PC-3 (cell line): ENCODE data around the gene SNUPN. TPM values are rescaled to one million over a fixed set of nuclear protein-coding genes. Genes with fewer than 3 reads are reported as not detected.

ENCODE experiments used
- ATAC-seq: fragments of 200-7000 bp; cut with Tn5 transposase; 2 replicates; pipeline ENCODE4 v1.9.1; 2020; ENCODE audit warnings: mild to moderate bottlenecking, moderate library complexity
- BruUV-seq: library from RNA; stranded (reverse); fragments of 400-500 nt; replicated peaks from 2 replicates; lab custom pipeline; 2021; lab: Mats Ljungman, UMichigan
- CTCF ChIA-PET: fragments of 300-600 bp; sonication (Branson Sonifier 250); formaldehyde crosslinking; loops from one replicate; lab custom pipeline; 2022; ENCODE audit warnings: antibody characterized with exemption; lab: Charles Lee
- POLR2A ChIA-PET: fragments of 300-600 bp; sonication (Branson Sonifier 250); formaldehyde crosslinking; loops from one replicate; lab custom pipeline; 2022; ENCODE audit warnings: antibody characterized with exemption; ENCODE audit not compliant: unreplicated experiment; lab: Charles Lee
- DNase-seq: peaks from one replicate; pipeline ENCODE4 v3.0.0-alpha.2; 2015
- H2AFZ ChIP-seq: fragments of 300-600 bp; sonication (generic); 2 replicates; pipeline ENCODE4 v1.6.0; 2016; ENCODE audit warnings: antibody characterized with exemption, low read length
- H3F3A ChIP-seq: fragments of 300-600 bp; sonication (generic); one replicate; pipeline ENCODE4 v1.6.0; 2017; ENCODE audit warnings: antibody characterized with exemption, low read length, control low read depth, mild to moderate bottlenecking; ENCODE audit not compliant: unreplicated experiment
- H3K27ac ChIP-seq: fragments of 300-600 bp; sonication (generic); 2 replicates; pipeline ENCODE4 v1.5.1; 2016; ENCODE audit warnings: mild to moderate bottlenecking, low read length
- H3K27me3 ChIP-seq: fragments of 300-600 bp; sonication (generic); 2 replicates; pipeline ENCODE4 v1.6.1; 2016; ENCODE audit warnings: low read length, mixed read lengths
- H3K36me3 ChIP-seq: fragments of 300-600 bp; sonication (generic); 2 replicates; pipeline ENCODE4 v1.6.1; 2016; ENCODE audit warnings: low read depth, mixed run types, low read length, mixed read lengths
- H3K4me1 ChIP-seq: fragments of 300-600 bp; sonication (generic); 2 replicates; pipeline ENCODE4 v1.5.1; 2016; ENCODE audit warnings: low read length; ENCODE audit not compliant: insufficient read depth
- H3K4me2 ChIP-seq: fragments of 300-600 bp; sonication (generic); 2 replicates; pipeline ENCODE4 v1.6.0; 2016; ENCODE audit warnings: low read length
- H3K4me3 ChIP-seq: fragments of 300-600 bp; sonication (generic); 2 replicates; pipeline ENCODE4 v1.5.1; 2016; ENCODE audit warnings: mild to moderate bottlenecking, low read length, mixed read lengths
- H3K79me2 ChIP-seq: fragments of 300-600 bp; sonication (generic); 2 replicates; pipeline ENCODE4 v1.6.1; 2017; ENCODE audit warnings: low read length, mixed read lengths
- H3K9ac ChIP-seq: fragments of 300-600 bp; sonication (generic); 2 replicates; pipeline ENCODE4 v1.6.0; 2016; ENCODE audit warnings: mild to moderate bottlenecking, low read length
- H3K9me2 ChIP-seq: fragments of 300-600 bp; sonication (generic); replicated peaks from 2 replicates; pipeline ENCODE4 v1.6.1; 2016; ENCODE audit warnings: mixed run types, low read length, mixed read lengths
- H3K9me3 ChIP-seq: fragments of 300-600 bp; sonication (generic); 2 replicates; pipeline ENCODE4 v1.6.1; 2016; ENCODE audit warnings: low read length, mixed read lengths
- H4K20me1 ChIP-seq: fragments of 300-600 bp; sonication (generic); 2 replicates; pipeline ENCODE4 v1.6.1; 2016; ENCODE audit warnings: low read length, mixed read lengths
- EZH2 ChIP-seq: fragments of 300-600 bp; sonication (generic); IDR thresholded peaks from one replicate; pipeline ENCODE4 v1.6.1; 2017; ENCODE audit warnings: antibody characterized with exemption, mild to moderate bottlenecking, low read length; ENCODE audit not compliant: unreplicated experiment
- EZH2phosphoT487 ChIP-seq: fragments of 300-600 bp; sonication (generic); IDR thresholded peaks from 2 replicates; pipeline ENCODE4 v1.6.1; 2018; ENCODE audit warnings: mild to moderate bottlenecking, antibody characterized with exemption, low read length, borderline replicate concordance
- intact Hi-C: fragments of 100-400 bp; cut with micrococcal nuclease; formaldehyde crosslinking; loops from 2 replicates; pipeline ENCODE4 v1.9.0; 2023
- total RNA-seq: library from RNA; depleted of rRNA; stranded (reverse); fragments of >200 nt; gene quantifications from 2 replicates; pipeline ENCODE4 v1.2.3, GENCODE V29; 2014
- TF ChIP-seq, protein P1 (sequence below): fragments of 300-600 bp; sonication (generic); conservative IDR thresholded peaks from 2 replicates; pipeline ENCODE4 v1.5.1; 2017; ENCODE audit warnings: antibody characterized with exemption, low read depth, mild to moderate bottlenecking, low read length

The SNUPN gene
- total RNA-seq, 1 experiment from 2014 or later = 7.9 TPM

DNA sequence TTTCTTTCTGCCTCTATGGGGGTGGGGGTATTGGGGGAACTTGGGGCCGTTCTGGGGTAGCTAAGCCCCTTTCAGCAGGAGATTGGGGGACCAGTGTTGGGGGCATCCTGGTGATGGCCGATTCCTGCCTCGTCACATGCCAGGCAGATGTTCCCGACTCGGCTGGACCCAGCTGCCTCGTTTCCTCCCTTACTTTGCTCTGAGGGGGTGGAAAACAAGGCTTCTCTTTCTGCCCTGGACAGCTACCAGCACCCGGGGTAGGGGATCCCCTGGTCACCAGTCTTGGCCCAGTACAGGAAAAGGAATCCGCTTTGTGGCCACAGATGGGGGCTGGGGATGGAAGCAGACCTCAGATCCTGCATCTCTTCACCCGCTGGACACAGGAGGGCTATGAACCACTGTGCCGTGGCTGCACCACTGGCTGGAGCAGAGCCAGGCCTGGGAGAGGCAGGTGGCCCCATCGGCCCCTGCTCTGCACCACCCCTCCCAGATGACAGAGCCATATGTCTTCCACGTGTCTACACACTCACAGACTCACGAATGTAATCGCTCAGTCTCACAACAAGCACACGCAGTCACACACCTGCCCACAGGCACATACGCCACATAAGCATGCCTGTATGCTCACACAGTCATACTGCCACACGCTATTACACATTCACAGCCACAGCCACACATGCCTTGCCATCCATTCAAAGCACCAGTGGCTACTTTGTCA lies 34.6 kb upstream of the SNUPN start:
- Histone ChIP-seq H3K9ac (no peak overlapping the region), H3K4me1 (peaks cover 23% of the 10 kb centered on the region), H3K4me3 (no peak overlapping the region), H3K36me3 (no peaks in the 10 kb centered on the region), H3K27ac (no peak overlapping the region), H2AFZ (no peak overlapping the region), H3K9me3 (no peaks in the 10 kb centered on the region), H3K79me2 (peaks cover 2% of the 10 kb centered on the region; the same call in 1 of the 2 replicates), H3K4me2 (no peak overlapping the region), H3F3A (no peaks in the 10 kb centered on the region), H3K27me3 (no peaks in the 10 kb centered on the region), H3K9me2 (no peaks in the 10 kb centered on the region), H4K20me1 (no peaks in the 10 kb centered on the region)
- TF ChIP-seq, protein P1, sequence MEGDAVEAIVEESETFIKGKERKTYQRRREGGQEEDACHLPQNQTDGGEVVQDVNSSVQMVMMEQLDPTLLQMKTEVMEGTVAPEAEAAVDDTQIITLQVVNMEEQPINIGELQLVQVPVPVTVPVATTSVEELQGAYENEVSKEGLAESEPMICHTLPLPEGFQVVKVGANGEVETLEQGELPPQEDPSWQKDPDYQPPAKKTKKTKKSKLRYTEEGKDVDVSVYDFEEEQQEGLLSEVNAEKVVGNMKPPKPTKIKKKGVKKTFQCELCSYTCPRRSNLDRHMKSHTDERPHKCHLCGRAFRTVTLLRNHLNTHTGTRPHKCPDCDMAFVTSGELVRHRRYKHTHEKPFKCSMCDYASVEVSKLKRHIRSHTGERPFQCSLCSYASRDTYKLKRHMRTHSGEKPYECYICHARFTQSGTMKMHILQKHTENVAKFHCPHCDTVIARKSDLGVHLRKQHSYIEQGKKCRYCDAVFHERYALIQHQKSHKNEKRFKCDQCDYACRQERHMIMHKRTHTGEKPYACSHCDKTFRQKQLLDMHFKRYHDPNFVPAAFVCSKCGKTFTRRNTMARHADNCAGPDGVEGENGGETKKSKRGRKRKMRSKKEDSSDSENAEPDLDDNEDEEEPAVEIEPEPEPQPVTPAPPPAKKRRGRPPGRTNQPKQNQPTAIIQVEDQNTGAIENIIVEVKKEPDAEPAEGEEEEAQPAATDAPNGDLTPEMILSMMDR = no peak
- TF ChIP-seq EZH2 (no peak), EZH2phosphoT487 (no peak)
- ChIA-PET POLR2A (no interaction called here), CTCF (interaction anchor here (0.6 kb wide), 1 partner anchor 26 kb away, joined by 4 read pairs; no protein-coding TSS in a partner anchor)
- no peak for ATAC-seq
- no peak for DNase-seq
- no TSS peak for BruUV-seq
- intact Hi-C loops = no loop called here

DNA sequence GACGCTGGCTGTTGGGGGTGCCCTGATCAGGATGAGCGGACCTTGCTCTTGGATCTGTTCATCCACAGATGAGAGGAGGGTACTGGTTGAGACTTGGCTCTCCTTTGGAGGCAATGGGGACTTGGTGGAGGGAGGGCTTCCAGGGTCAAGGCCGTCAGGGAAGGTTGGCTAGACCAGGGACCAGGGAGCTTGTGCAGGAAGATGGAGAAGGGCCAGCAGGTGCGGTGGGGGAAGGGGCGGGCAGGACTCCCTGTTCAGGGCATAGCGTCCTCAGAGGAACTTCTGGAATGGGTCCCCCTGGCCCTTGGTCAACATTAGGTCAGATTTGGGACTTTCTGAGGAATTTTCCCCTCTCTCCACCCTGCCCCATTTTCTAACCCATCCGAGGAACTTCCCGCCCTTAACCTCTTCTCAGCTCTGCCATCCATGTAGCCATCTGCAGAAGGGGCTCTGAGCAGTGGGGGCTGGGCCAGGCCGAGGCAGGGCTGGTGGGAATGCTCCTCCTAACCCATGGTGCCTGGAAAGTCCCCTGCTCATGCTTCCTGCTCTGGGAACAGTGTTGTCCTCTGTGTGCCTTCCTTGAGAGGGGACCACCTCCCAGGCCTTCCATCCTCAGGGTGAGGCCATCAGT lies 33.7 kb upstream of the SNUPN start:
- Histone ChIP-seq H4K20me1 (no peaks in the 10 kb centered on the region), H3K9me2 (no peaks in the 10 kb centered on the region), H3K9ac (no peak overlapping the region), H3K36me3 (no peaks in the 10 kb centered on the region), H3K27ac (no peak overlapping the region), H3K9me3 (no peaks in the 10 kb centered on the region), H3K27me3 (no peaks in the 10 kb centered on the region), H3K4me1 (peaks cover 22% of the 10 kb centered on the region), H3F3A (no peaks in the 10 kb centered on the region), H3K4me3 (no peak overlapping the region), H3K79me2 (peaks cover 10% of the 10 kb centered on the region), H2AFZ (no peak overlapping the region), H3K4me2 (no peak overlapping the region)
- no peak for TF ChIP-seq EZH2phosphoT487
- TF ChIP-seq, protein P1 = no peak
- TF ChIP-seq EZH2 = no peak
- DNase-seq (no peak), ATAC-seq (no peak)
- ChIA-PET POLR2A (no interaction called here), CTCF (interaction anchor here (0.6 kb wide), 1 partner anchor 27 kb away, joined by 4 read pairs; no protein-coding TSS in a partner anchor)
- BruUV-seq = no TSS peak
- intact Hi-C loops = no loop called here

DNA sequence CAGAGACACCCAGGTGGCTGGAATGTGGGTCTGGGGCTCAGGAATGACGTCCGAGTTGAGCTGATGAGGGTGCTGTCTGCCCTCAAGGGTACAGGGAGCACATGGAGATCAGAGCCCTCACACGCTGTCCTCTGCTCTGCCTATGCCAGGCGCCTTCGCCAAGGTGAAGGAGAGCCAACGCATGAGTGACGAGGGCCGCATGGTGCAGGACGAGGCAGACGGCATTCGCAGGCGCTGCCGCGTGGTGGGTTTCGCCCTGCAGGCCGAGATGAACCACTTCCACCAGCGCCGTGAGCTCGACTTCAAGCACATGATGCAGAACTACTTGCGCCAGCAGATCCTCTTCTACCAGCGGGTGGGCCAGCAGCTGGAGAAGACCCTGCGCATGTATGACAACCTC lies 31.3 kb upstream of the SNUPN start:
- intact Hi-C loops = no loop called here
- TF ChIP-seq EZH2phosphoT487 (no peak), EZH2 (no peak)
- TF ChIP-seq, protein P1 = no peak
- Histone ChIP-seq H2AFZ (no peak overlapping the region), H3K79me2 (peaks cover 32% of the 10 kb centered on the region), H3K4me3 (no peak overlapping the region), H3K36me3 (no peaks in the 10 kb centered on the region), H3F3A (no peaks in the 10 kb centered on the region), H3K9me3 (no peaks in the 10 kb centered on the region), H3K9me2 (no peaks in the 10 kb centered on the region), H4K20me1 (no peaks in the 10 kb centered on the region), H3K27me3 (no peaks in the 10 kb centered on the region), H3K4me2 (no peak overlapping the region), H3K27ac (no peak overlapping the region), H3K4me1 (peaks cover 22% of the 10 kb centered on the region), H3K9ac (no peak overlapping the region)
- CTCF ChIA-PET = no interaction called here
- POLR2A ChIA-PET = no interaction called here
- no peak for DNase-seq
- no TSS peak for BruUV-seq
- ATAC-seq = no peak
